Measurements from ENCODE around the gene BASP1.
"Not testable (repeated sequence)": the region's sequence is repeated elsewhere in the genome, so short reads cannot be mapped to it uniquely, and the experiment has no call there.

BASP1 gene

DNA sequence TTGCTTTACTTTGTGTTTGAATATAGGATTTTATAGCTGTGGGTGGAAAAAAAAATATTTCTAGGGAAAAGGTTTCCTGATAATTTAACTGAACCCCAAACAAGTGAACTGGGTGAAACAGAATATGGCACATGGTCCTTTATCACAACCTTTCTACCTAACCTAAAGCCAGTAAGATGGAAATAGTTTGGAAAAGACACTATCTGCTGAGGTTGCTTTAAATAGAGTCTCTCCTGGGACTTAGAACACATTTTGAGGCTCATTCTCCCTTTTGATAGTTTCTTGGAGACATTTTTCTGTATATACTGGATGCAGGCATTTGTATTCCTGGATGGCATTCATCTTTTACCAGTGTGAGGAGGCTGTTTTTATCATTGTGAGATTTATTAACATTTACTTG lies 39.4 kb downstream of the BASP1 start:
- DNase-seq (ENCODE audit: low spot score) = no peak
- TF ChIP-seq, protein P1, sequence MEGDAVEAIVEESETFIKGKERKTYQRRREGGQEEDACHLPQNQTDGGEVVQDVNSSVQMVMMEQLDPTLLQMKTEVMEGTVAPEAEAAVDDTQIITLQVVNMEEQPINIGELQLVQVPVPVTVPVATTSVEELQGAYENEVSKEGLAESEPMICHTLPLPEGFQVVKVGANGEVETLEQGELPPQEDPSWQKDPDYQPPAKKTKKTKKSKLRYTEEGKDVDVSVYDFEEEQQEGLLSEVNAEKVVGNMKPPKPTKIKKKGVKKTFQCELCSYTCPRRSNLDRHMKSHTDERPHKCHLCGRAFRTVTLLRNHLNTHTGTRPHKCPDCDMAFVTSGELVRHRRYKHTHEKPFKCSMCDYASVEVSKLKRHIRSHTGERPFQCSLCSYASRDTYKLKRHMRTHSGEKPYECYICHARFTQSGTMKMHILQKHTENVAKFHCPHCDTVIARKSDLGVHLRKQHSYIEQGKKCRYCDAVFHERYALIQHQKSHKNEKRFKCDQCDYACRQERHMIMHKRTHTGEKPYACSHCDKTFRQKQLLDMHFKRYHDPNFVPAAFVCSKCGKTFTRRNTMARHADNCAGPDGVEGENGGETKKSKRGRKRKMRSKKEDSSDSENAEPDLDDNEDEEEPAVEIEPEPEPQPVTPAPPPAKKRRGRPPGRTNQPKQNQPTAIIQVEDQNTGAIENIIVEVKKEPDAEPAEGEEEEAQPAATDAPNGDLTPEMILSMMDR (IDR thresholded peaks at IDR 0.05; ENCODE audit: extremely low read depth, missing control alignments) = no peak

DNA sequence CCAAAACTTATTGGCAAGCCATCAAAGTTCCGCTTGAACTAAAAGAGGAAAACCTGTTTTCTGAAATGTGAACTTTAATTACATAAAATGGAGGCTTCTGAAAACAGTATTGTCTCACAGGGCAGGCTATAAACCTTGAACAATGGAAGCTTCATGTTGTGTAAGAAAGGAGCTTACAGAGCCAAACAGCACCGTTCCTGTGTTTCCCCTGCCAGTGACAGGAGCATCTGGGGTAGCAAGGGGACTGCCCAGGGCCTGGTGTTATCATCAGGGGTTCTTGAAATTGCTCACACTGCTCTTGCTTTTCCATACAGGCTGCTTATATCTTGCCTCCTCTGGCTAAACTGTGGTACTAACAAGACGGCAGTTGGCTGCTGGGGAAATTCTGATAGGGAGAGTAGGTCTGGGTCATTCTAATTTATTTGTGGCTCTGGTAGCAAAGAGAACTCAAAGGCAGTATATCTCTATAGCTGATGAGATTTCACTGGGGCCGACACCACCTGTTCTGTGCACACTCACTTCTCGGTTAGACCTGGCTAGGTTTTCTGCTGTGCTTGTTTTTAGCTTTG lies 40.4 kb downstream of the BASP1 start:
- peak; percentile 60 for DNase-seq (ENCODE audit: low spot score)

DNA sequence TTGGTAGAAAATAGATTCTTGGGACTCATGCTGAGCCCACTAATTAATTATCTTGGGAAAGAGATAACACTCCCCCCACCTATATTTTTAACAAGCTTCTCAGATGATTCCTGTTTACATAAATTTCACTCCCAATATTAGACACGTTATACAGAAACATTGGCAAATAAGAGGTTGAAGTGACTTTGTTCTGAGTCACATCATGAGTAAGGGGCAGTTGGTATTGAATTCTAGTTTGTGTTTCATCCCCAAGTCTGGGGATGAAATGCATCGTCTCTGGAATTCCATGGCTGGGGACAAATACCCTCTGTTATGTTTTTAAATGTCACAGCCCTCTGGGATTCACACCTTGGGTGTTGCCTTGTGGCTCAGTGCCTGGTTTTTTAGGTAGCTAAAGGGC lies 41.0 kb downstream of the BASP1 start:
- no peak for DNase-seq (ENCODE audit: low spot score)
- TF ChIP-seq, protein P1 (IDR thresholded peaks at IDR 0.05; ENCODE audit: extremely low read depth, missing control alignments) = no peak

More for the DNA sequence above, 40.4 kb downstream of the BASP1 start:
- TF ChIP-seq, protein P1 (IDR thresholded peaks at IDR 0.05; ENCODE audit: extremely low read depth, missing control alignments) = no peak

DNA sequence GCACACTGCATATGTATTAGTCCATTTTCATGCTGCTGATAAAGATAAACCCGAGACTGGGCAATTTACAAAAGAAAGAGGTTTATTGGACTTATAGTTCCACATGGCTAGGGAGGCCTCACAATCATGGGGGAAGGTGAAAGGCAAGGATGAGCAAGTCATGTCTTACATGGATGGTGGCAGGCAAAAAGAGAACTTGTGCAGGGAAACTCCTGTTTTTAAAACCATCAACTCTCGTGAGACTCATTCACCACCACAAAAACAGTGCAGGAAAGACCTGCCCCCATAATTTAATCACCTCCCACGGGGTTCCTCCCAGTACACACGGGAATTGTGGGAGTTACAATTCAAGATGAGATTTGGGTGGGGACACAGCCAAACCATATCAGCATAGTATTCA lies 41.6 kb downstream of the BASP1 start:
- DNase-seq (ENCODE audit: low spot score) = not testable (repeated sequence)

DNA sequence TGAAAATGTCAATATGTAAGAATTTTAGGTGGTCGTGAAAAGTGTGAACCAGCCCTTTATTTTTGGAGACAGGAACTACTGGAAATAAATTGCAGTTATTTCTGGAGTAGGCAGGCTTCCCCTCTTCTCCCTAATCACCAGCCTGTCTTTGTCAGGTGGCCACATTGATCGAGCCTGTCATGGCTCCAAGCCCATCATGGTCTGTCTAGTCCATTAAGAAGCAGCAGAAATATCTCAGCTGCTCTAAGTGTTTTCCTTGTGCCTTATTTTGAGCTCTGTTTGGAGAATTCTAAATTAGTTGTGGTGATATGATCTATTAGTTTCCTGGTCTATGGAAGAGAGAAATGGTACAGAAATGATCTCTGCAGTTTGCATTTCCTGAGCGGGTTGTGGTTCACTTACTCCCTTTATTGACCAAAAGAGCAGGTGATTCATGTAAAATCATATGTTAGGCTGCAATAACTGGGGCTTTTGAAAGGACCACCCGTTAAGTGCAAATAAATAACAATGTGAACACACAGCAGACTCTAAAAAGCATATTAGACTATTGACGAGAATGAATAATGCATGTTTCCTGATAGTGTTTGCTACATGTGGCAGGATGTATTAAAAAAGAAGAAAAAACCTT lies 42.3 kb downstream of the BASP1 start:
- DNase-seq (ENCODE audit: low spot score) = no peak
- TF ChIP-seq, protein P1 (IDR thresholded peaks at IDR 0.05; ENCODE audit: extremely low read depth, missing control alignments) = no peak

DNA sequence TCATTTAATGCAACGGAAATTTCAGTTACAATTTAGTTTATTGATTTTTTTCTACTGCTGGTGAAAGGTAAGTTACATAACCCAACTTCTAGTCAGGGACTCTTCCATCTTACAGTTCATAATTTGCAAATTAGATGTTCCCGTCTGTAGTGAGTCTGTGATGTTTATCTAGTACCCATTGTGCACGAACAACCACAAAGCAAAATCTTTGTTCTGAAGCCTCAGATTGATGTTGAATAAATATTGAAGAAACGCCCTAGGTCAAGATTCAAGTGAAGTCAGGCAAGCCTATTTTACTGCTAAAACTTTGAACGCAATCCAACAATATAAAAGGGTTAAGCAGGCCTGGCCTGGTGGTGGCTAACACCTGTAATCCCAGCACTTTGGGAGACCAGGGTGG lies 43.1 kb downstream of the BASP1 start:
- TF ChIP-seq, protein P1 (IDR thresholded peaks at IDR 0.05; ENCODE audit: extremely low read depth, missing control alignments) = no peak

DNA sequence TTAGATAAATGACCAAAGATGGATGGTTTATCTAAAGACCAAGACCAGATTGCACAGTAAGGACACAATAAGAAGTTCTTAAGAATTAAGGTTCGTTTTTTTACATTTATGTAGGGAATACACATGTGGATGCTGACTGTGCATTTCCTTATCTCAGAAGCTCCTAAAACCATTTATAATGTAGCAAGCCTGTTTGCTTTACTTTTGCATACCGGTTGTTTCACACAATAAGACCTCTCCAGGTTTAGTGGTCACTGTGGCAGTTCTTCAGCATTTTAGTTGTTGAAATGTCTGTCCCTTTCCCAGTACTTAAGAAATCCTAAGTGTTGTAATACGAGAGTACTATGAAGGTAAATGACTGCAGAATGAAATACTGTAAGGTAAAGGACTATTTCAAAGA lies 43.6 kb downstream of the BASP1 start:
- no peak for DNase-seq (ENCODE audit: low spot score)
- TF ChIP-seq, protein P1 (IDR thresholded peaks at IDR 0.05; ENCODE audit: extremely low read depth, missing control alignments) = no peak

More for the DNA sequence above, 43.1 kb downstream of the BASP1 start:
- no peak for DNase-seq (ENCODE audit: low spot score)

DNA sequence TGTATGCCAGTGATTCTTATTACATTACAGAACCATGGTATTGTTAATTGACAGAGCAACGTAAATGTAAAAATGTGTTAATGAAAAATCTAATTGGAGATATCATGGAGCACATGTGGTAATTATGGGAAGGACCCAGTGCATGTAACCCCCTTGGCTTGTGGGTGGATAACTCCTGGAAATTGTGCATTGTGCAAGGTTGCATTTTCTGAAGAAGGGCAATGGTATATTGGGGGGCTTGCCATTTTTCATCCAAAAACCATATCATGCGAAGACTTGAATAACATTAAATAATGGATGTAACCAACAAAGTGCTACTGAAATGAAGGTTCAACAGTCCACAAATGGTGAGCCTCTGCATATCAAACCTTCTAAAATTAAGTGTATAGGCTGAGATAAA lies 47.6 kb downstream of the BASP1 start:
- no peak for DNase-seq (ENCODE audit: low spot score)
- TF ChIP-seq, protein P1 (IDR thresholded peaks at IDR 0.05; ENCODE audit: extremely low read depth, missing control alignments) = no peak
